OCI-LY3 (cell line): ENCODE measurements around the gene RRAGD.

Source experiments
- H2AFZ ChIP-seq: fragments of 200-600, 300-600 bp; shearing (Covaris generic); 2 replicates; pipeline ENCODE4 v1.6.0; 2014; ENCODE audit warnings: antibody characterized with exemption, low read depth, low read length
- H3K27ac ChIP-seq: fragments of 200-600, 300-600 bp; sonication (generic); 2 replicates; pipeline ENCODE4 v1.5.1; 2014; ENCODE audit warnings: mild to moderate bottlenecking, low read length, moderate library complexity, mixed read lengths
- H3K27me3 ChIP-seq: fragments of 200-600, 300-600 bp; sonication (generic); 2 replicates; pipeline ENCODE4 v1.6.1; 2014; ENCODE audit warnings: low read depth, low read length, mixed read lengths
- H3K36me3 ChIP-seq: fragments of 200-600, 300-600 bp; sonication (generic); replicated peaks from 2 replicates; pipeline ENCODE3; 2014; ENCODE audit warnings: low read depth, low read length, mixed read lengths
- H3K4me1 ChIP-seq: fragments of 300-600, 200-600 bp; sonication (generic); 2 replicates; pipeline ENCODE4 v1.6.1; 2014; ENCODE audit warnings: low read length, mixed read lengths
- H3K4me2 ChIP-seq: fragments of 200-600, 300-600 bp; sonication (generic); 2 replicates; pipeline ENCODE4 v1.6.1; 2014; ENCODE audit warnings: low read length, mixed read lengths
- H3K4me3 ChIP-seq: fragments of 300-600, 200-600 bp; sonication (generic); 2 replicates; pipeline ENCODE4 v1.5.1; 2014; ENCODE audit warnings: antibody characterized with exemption, mild to moderate bottlenecking, low read length, moderate library complexity
- H3K79me2 ChIP-seq: fragments of 300-600, 200-600 bp; shearing (Covaris generic); 2 replicates; pipeline ENCODE4 v1.6.1; 2014; ENCODE audit warnings: mild to moderate bottlenecking, low read length, mixed read lengths
- H3K9ac ChIP-seq: fragments of 300-600, 200-600 bp; shearing (Covaris generic); 2 replicates; pipeline ENCODE4 v1.6.0; 2014; ENCODE audit warnings: mild to moderate bottlenecking, low read length, moderate library complexity
- H3K9me3 ChIP-seq: fragments of 200-600, 300-600 bp; shearing (Covaris generic); 2 replicates; pipeline ENCODE4 v1.6.1; 2014; ENCODE audit warnings: low read length, mixed read lengths; ENCODE audit not compliant: insufficient read depth
- H4K20me1 ChIP-seq: fragments of 200-600, 300-600 bp; sonication (generic); 2 replicates; pipeline ENCODE4 v1.6.1; 2016; ENCODE audit warnings: low read length, mixed read lengths; ENCODE audit not compliant: insufficient read depth
- EZH2phosphoT487 ChIP-seq: fragments of 200-600 bp; shearing (Covaris generic); IDR thresholded peaks from 2 replicates; pipeline ENCODE4 v1.6.1; 2018; ENCODE audit warnings: antibody characterized with exemption, mixed run types, low read depth
- TF ChIP-seq, protein P1 (sequence below): fragments of 200-600, 300-600 bp; sonication (generic); IDR thresholded peaks from 2 replicates; pipeline ENCODE4 v1.5.1; 2014; ENCODE audit warnings: antibody characterized with exemption, low read length, low read depth

RRAGD gene

GRCh38 chr6:89347825-89348224 lies 64.2 kb downstream of the RRAGD start:
- no peak overlapping the region for H3K4me3 ChIP-seq
- no peak for TF ChIP-seq EZH2phosphoT487
- TF ChIP-seq, protein P1, sequence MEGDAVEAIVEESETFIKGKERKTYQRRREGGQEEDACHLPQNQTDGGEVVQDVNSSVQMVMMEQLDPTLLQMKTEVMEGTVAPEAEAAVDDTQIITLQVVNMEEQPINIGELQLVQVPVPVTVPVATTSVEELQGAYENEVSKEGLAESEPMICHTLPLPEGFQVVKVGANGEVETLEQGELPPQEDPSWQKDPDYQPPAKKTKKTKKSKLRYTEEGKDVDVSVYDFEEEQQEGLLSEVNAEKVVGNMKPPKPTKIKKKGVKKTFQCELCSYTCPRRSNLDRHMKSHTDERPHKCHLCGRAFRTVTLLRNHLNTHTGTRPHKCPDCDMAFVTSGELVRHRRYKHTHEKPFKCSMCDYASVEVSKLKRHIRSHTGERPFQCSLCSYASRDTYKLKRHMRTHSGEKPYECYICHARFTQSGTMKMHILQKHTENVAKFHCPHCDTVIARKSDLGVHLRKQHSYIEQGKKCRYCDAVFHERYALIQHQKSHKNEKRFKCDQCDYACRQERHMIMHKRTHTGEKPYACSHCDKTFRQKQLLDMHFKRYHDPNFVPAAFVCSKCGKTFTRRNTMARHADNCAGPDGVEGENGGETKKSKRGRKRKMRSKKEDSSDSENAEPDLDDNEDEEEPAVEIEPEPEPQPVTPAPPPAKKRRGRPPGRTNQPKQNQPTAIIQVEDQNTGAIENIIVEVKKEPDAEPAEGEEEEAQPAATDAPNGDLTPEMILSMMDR: no peak
- H3K4me2 ChIP-seq: no peak overlapping the region
- no peak overlapping the region for H3K27ac ChIP-seq
- H2AFZ ChIP-seq: no peak overlapping the region
- peaks cover 11% of the 10 kb centered on the region for H3K36me3 ChIP-seq
- no peaks in the 10 kb centered on the region for H3K9me3 ChIP-seq
- H3K9ac ChIP-seq: no peak overlapping the region
- H4K20me1 ChIP-seq: peaks cover 55% of the 10 kb centered on the region
- H3K4me1 ChIP-seq: peaks cover 27% of the 10 kb centered on the region
- peaks cover 79% of the 10 kb centered on the region for H3K79me2 ChIP-seq
- no peaks in the 10 kb centered on the region for H3K27me3 ChIP-seq

- Histone ChIP-seq H3K27me3 (no peaks in the 10 kb centered on the region), H3K9me3 (no peaks in the 10 kb centered on the region), H3K4me2 (no peak overlapping the region), H2AFZ (no peak overlapping the region), H3K79me2 (peaks cover 67% of the 10 kb centered on the region), H3K4me1 (peaks cover 23% of the 10 kb centered on the region), H4K20me1 (peaks cover 55% of the 10 kb centered on the region), H3K36me3 (peaks cover 11% of the 10 kb centered on the region), H3K4me3 (no peak overlapping the region), H3K27ac (no peak overlapping the region), H3K9ac (no peak overlapping the region)
- TF ChIP-seq EZH2phosphoT487: no peak
- TF ChIP-seq, protein P1: no peak
Observed at GRCh38 chr6:89346433-89346832, 65.6 kb downstream of the RRAGD start.

GRCh38 chr6:89339565-89339964 lies 72.5 kb downstream of the RRAGD start:
- H3K9me3 ChIP-seq: no peaks in the 10 kb centered on the region

GRCh38 chr6:89335164-89335563 lies 76.9 kb downstream of the RRAGD start:
- peaks cover 23% of the 10 kb centered on the region for H3K36me3 ChIP-seq
- no peaks in the 10 kb centered on the region for H3K4me1 ChIP-seq
- no peak overlapping the region for H3K9ac ChIP-seq

More at GRCh38 chr6:89339565-89339964, 72.5 kb downstream of the RRAGD start:
- Histone ChIP-seq H3K36me3 (peaks cover 15% of the 10 kb centered on the region), H3K4me3 (no peak overlapping the region), H3K27me3 (no peaks in the 10 kb centered on the region), H4K20me1 (peaks cover 6% of the 10 kb centered on the region; the same call in 1 of the 2 replicates), H3K9ac (no peak overlapping the region), H2AFZ (no peak overlapping the region), H3K27ac (no peak overlapping the region), H3K4me2 (no peak overlapping the region), H3K4me1 (peaks cover 6% of the 10 kb centered on the region; the same call in 1 of the 2 replicates), H3K79me2 (peaks cover 7% of the 10 kb centered on the region)
- TF ChIP-seq EZH2phosphoT487: no peak
- TF ChIP-seq, protein P1: no peak

More at GRCh38 chr6:89335164-89335563, 76.9 kb downstream of the RRAGD start:
- no peak overlapping the region for H3K4me3 ChIP-seq
- H4K20me1 ChIP-seq: no peaks in the 10 kb centered on the region
- H3K27me3 ChIP-seq: no peaks in the 10 kb centered on the region
- no peaks in the 10 kb centered on the region for H3K9me3 ChIP-seq
- no peak overlapping the region for H2AFZ ChIP-seq
- H3K79me2 ChIP-seq: no peaks in the 10 kb centered on the region
- TF ChIP-seq, protein P1: no peak
- no peak for TF ChIP-seq EZH2phosphoT487
- no peak overlapping the region for H3K27ac ChIP-seq
- H3K4me2 ChIP-seq: no peak overlapping the region
